Type B pancreatic cell (in vitro differentiated cells): Measurements from ENCODE around the gene HMGCR. TPM values are rescaled to one million over a fixed set of nuclear protein-coding genes. Genes with fewer than 3 reads are reported as not detected.

ENCODE experiments used
- DNase-seq: peaks from one replicate; pipeline ENCODE4 v3.0.0; 2021; ENCODE audit warnings: mixed read lengths; ENCODE audit not compliant: unreplicated experiment; ENCODE audit errors: extremely low spot score
- H3K27ac Mint-ChIP-seq: 2 replicates; pipeline ENCODE4 v1.8.0; 2021; ENCODE audit warnings: mild to moderate bottlenecking, mixed read lengths
- H3K27me3 Mint-ChIP-seq: 2 replicates; pipeline ENCODE4 v1.8.0; 2021; ENCODE audit warnings: mixed read lengths
- H3K36me3 Mint-ChIP-seq: 2 replicates; pipeline ENCODE4 v1.8.0; 2021; ENCODE audit warnings: mixed read lengths
- H3K4me1 Mint-ChIP-seq: one replicate; pipeline ENCODE4 v1.8.0; 2021; ENCODE audit warnings: mixed read lengths; ENCODE audit not compliant: unreplicated experiment
- H3K4me3 Mint-ChIP-seq: 2 replicates; pipeline ENCODE4 v1.8.0; 2021; ENCODE audit warnings: mild to moderate bottlenecking, mixed read lengths
- H3K9me3 Mint-ChIP-seq: 2 replicates; pipeline ENCODE4 v1.8.0; 2021; ENCODE audit warnings: mixed read lengths
- CTCF ChIP-seq: fragments of 200-600 bp; sonication (generic); conservative IDR thresholded peaks from 2 replicates; pipeline ENCODE4 v1.5.0; 2021; ENCODE audit warnings: antibody characterized with exemption, mild to moderate bottlenecking
- total RNA-seq: library from RNA; stranded (reverse); gene quantifications from 2 replicates; pipeline ENCODE4 v1.2.1, GENCODE V29; 2021; ENCODE audit warnings: low replicate concordance

Gene HMGCR
- total RNA-seq, 1 donor from 2014 or later = 134 TPM

GRCh38 chr5:75384218-75384617 lies 47.2 kb downstream of the HMGCR start:
- Mint-ChIP-seq H3K9me3 (no peaks in the 10 kb centered on the region), H3K27ac (no peak overlapping the region), H3K36me3 (peaks cover 30% of the 10 kb centered on the region), H3K27me3 (no peaks in the 10 kb centered on the region), H3K4me1 (no peaks in the 10 kb centered on the region), H3K4me3 (no peak overlapping the region)
- no peak for TF ChIP-seq CTCF
- DNase-seq = no peak

GRCh38 chr5:75387806-75388205 lies 50.8 kb downstream of the HMGCR start:
- no peak for TF ChIP-seq CTCF
- no peak for DNase-seq
- peaks cover 19% of the 10 kb centered on the region for H3K36me3 Mint-ChIP-seq
- H3K4me1 Mint-ChIP-seq = no peaks in the 10 kb centered on the region
- H3K27ac Mint-ChIP-seq = no peak overlapping the region
- H3K27me3 Mint-ChIP-seq = no peaks in the 10 kb centered on the region
- no peak overlapping the region for H3K4me3 Mint-ChIP-seq
- H3K9me3 Mint-ChIP-seq = no peaks in the 10 kb centered on the region

GRCh38 chr5:75389430-75389829 lies 52.4 kb downstream of the HMGCR start:
- no peak for TF ChIP-seq CTCF
- no peaks in the 10 kb centered on the region for H3K27me3 Mint-ChIP-seq
- H3K36me3 Mint-ChIP-seq = peaks cover 16% of the 10 kb centered on the region
- H3K4me1 Mint-ChIP-seq = no peaks in the 10 kb centered on the region
- H3K27ac Mint-ChIP-seq = no peak overlapping the region
- no peak overlapping the region for H3K4me3 Mint-ChIP-seq
- H3K9me3 Mint-ChIP-seq = no peaks in the 10 kb centered on the region
- no peak for DNase-seq

GRCh38 chr5:75395277-75395676 lies 58.3 kb downstream of the HMGCR start:
- TF ChIP-seq CTCF = no peak
- no peak overlapping the region for H3K27ac Mint-ChIP-seq
- H3K4me1 Mint-ChIP-seq = no peaks in the 10 kb centered on the region
- no peak overlapping the region for H3K4me3 Mint-ChIP-seq
- DNase-seq = no peak
- no peaks in the 10 kb centered on the region for H3K9me3 Mint-ChIP-seq
- H3K27me3 Mint-ChIP-seq = no peaks in the 10 kb centered on the region
- peaks cover 14% of the 10 kb centered on the region for H3K36me3 Mint-ChIP-seq

GRCh38 chr5:75405296-75405695 lies 68.3 kb downstream of the HMGCR start:
- TF ChIP-seq CTCF = no peak
- no peak overlapping the region for H3K4me3 Mint-ChIP-seq
- H3K36me3 Mint-ChIP-seq = peaks cover 23% of the 10 kb centered on the region
- no peak for DNase-seq
- H3K4me1 Mint-ChIP-seq = no peaks in the 10 kb centered on the region
- no peaks in the 10 kb centered on the region for H3K27me3 Mint-ChIP-seq
- H3K27ac Mint-ChIP-seq = peak overlapping the region; percentile 27
- no peaks in the 10 kb centered on the region for H3K9me3 Mint-ChIP-seq

Other genes starting within 250 kb of the HMGCR start
- gene ANKRD31, start 100.3 kb upstream of the HMGCR start, total RNA-seq = 0.34 and 0.45 TPM in 2 replicates
- 55.6 and 66.0 TPM in 2 replicates for gene CERT1, start 174.4 kb downstream of the HMGCR start, total RNA-seq
- 13.8 and 21.2 TPM in 2 replicates for gene POLK, start 174.7 kb downstream of the HMGCR start, total RNA-seq